WERI-Rb-1 (cell line): ENCODE results near the gene KNDC1.

Experiments
- DNase-seq: peaks from one replicate; pipeline ENCODE4 v3.0.0-alpha.2; 2020
- H3K27ac ChIP-seq: fragments of 250-450 bp; sonication (Bioruptor Pico); 2 replicates; pipeline ENCODE4 v1.5.1; 2020; ENCODE audit warnings: mild to moderate bottlenecking, moderate library complexity
- H3K27me3 ChIP-seq: fragments of 250-450 bp; sonication (Bioruptor Pico); 2 replicates; pipeline ENCODE4 v1.5.1; 2021; ENCODE audit warnings: mild to moderate bottlenecking, low read depth, moderate library complexity; ENCODE audit not compliant: insufficient read depth, severe bottlenecking
- H3K36me3 ChIP-seq: fragments of 250-450 bp; sonication (Bioruptor Pico); 2 replicates; pipeline ENCODE4 v1.5.1; 2020; ENCODE audit warnings: mild to moderate bottlenecking, moderate library complexity
- H3K4me3 ChIP-seq: 2 replicates; pipeline ENCODE4 v1.5.1; 2011; ENCODE audit warnings: low read depth, mild to moderate bottlenecking, control low read depth, low read length
- H3K9me3 ChIP-seq: fragments of 250-450 bp; sonication (Bioruptor Pico); 2 replicates; pipeline ENCODE4 v1.5.1; 2021; ENCODE audit warnings: mild to moderate bottlenecking, moderate library complexity; ENCODE audit not compliant: severe bottlenecking
- CTCF ChIP-seq: IDR thresholded peaks from 2 replicates; pipeline ENCODE4 v1.5.1; 2011; ENCODE audit warnings: low read depth, mild to moderate bottlenecking, control low read depth, inconsistent platforms, low read length

Gene KNDC1

GRCh38 chr10:133253361-133253955, 93.4 kb downstream of the KNDC1 start:
- H3K27me3 ChIP-seq = no peaks in the 10 kb centered on the region
- no peak overlapping the region for H3K27ac ChIP-seq
- no peak overlapping the region for H3K4me3 ChIP-seq
- DNase-seq = no peak
- H3K36me3 ChIP-seq = no peaks in the 10 kb centered on the region
- no peak for TF ChIP-seq CTCF
- H3K9me3 ChIP-seq = no peaks in the 10 kb centered on the region

GRCh38 chr10:133254421-133255120, 94.6 kb downstream of the KNDC1 start:
- DNase-seq = peak; percentile 47
- H3K27ac ChIP-seq = peak overlapping the region; percentile 53
- no peak for TF ChIP-seq CTCF
- no peak overlapping the region for H3K4me3 ChIP-seq
- H3K27me3 ChIP-seq = no peaks in the 10 kb centered on the region
- H3K36me3 ChIP-seq = no peaks in the 10 kb centered on the region
- H3K9me3 ChIP-seq = no peaks in the 10 kb centered on the region

GRCh38 chr10:133255323-133255722, 95.3 kb downstream of the KNDC1 start:
- no peaks in the 10 kb centered on the region for H3K36me3 ChIP-seq
- DNase-seq = no peak
- no peak overlapping the region for H3K27ac ChIP-seq
- no peak overlapping the region for H3K4me3 ChIP-seq
- TF ChIP-seq CTCF = no peak
- H3K27me3 ChIP-seq = no peaks in the 10 kb centered on the region
- no peaks in the 10 kb centered on the region for H3K9me3 ChIP-seq

GRCh38 chr10:133257489-133258065, 97.6 kb downstream of the KNDC1 start:
- Histone ChIP-seq H3K36me3 (no peaks in the 10 kb centered on the region), H3K4me3 (no peak overlapping the region; the same call in 1 of the 2 replicates), H3K27ac (peak overlapping the region; percentile 29), H3K27me3 (no peaks in the 10 kb centered on the region), H3K9me3 (no peaks in the 10 kb centered on the region)
- TF ChIP-seq CTCF = peak; percentile 32; the same call in 1 of the 2 replicates
- DNase-seq = peak; percentile 65

GRCh38 chr10:133258066-133258817, 98.2 kb downstream of the KNDC1 start:
- H3K27ac ChIP-seq = peak overlapping the region; percentile 29; the same call in 1 of the 2 replicates
- H3K27me3 ChIP-seq = no peaks in the 10 kb centered on the region
- TF ChIP-seq CTCF = no peak
- no peak for DNase-seq
- no peak overlapping the region for H3K4me3 ChIP-seq
- H3K9me3 ChIP-seq = no peaks in the 10 kb centered on the region
- H3K36me3 ChIP-seq = no peaks in the 10 kb centered on the region
